ENCODE results near the gene ABI1.

The ABI1 gene

DNA sequence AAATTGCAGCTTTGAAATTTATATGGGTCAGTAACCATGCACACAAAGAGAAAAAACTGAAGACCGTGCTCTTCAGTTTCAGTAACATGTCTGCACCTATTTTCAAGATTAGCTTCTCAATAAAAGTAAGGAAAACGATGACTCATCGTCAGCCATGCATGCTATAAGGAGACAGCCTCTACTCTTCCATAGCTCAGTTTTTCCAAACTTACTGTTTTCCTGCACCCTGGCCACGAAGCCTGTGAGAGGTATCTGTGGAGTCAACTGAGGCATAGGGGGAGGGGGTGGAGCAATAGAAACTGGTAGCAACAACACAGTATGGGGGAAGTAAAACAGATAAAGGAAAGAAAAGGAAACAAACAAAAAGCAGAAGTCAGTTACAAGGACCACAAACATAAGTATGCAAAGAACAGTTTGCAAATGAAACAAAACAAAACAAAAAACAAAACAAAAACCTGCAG lies 105.3 kb downstream of the ABI1 start:
- Histone ChIP-seq H3K9me2 (ENCODE audit: low read depth, low read length) (no peaks in the 10 kb centered on the region), H3K79me2 (ENCODE audit: insufficient read depth, low read length) (no peaks in the 10 kb centered on the region), H2AFZ (ENCODE audit: low read length) (no peak overlapping the region), H3K4me2 (ENCODE audit: low read length) (no peak overlapping the region), H3K4me1 (ENCODE audit: insufficient read depth, low read length, severe bottlenecking) (peaks cover 21% of the 10 kb centered on the region), H4K20me1 (ENCODE audit: insufficient read depth, low read length) (no peaks in the 10 kb centered on the region), H3K27ac (ENCODE audit: low read depth, low read length, poor library complexity, severe bottlenecking) (peak overlapping the region; percentile 67), H3K36me3 (ENCODE audit: insufficient read depth, low read length) (peaks cover 81% of the 10 kb centered on the region), H3K4me3 (ENCODE audit: low read depth, low read length, poor library complexity, severe bottlenecking) (no peak overlapping the region), H3K9ac (ENCODE audit: low read length) (no peak overlapping the region), H3K9me3 (ENCODE audit: low read length) (no peaks in the 10 kb centered on the region), H3K27me3 (ENCODE audit: insufficient read depth, low read length) (no peaks in the 10 kb centered on the region), H3F3A (ENCODE audit: insufficient read depth, low read length) (0 out of 2 replicates have a peak, but pooled peaks cover 3% of the 10 kb centered on the region)
- TF ChIP-seq EZH2 (IDR thresholded peaks at IDR 0.05; ENCODE audit: borderline replicate concordance, low read length): no peak
- TF ChIP-seq, protein P1, sequence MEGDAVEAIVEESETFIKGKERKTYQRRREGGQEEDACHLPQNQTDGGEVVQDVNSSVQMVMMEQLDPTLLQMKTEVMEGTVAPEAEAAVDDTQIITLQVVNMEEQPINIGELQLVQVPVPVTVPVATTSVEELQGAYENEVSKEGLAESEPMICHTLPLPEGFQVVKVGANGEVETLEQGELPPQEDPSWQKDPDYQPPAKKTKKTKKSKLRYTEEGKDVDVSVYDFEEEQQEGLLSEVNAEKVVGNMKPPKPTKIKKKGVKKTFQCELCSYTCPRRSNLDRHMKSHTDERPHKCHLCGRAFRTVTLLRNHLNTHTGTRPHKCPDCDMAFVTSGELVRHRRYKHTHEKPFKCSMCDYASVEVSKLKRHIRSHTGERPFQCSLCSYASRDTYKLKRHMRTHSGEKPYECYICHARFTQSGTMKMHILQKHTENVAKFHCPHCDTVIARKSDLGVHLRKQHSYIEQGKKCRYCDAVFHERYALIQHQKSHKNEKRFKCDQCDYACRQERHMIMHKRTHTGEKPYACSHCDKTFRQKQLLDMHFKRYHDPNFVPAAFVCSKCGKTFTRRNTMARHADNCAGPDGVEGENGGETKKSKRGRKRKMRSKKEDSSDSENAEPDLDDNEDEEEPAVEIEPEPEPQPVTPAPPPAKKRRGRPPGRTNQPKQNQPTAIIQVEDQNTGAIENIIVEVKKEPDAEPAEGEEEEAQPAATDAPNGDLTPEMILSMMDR (IDR thresholded peaks at IDR 0.05; ENCODE audit: low read length): no peak

DNA sequence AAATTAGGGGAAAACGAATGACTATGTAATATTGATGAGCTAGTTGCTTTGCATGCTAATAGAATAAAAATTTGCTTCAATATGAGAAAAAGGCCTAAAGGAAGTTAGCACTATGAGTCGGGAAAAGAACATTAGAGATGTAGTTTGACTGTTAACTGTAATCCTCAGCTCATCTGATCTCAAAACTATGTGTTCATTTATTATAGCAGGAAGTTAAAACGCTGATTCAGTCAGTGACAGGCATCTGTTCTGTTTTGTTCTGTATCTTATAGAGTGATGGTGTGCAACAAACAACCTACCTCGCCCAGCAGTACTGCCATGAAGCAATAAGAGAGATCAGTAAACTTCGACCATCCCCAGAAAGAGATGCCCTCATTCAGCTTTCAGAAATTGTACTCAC lies 114.7 kb downstream of the ABI1 start:
- TF ChIP-seq EZH2 (IDR thresholded peaks at IDR 0.05; ENCODE audit: borderline replicate concordance, low read length): no peak
- TF ChIP-seq, protein P1 (IDR thresholded peaks at IDR 0.05; ENCODE audit: low read length): no peak
- Histone ChIP-seq H3K27ac (ENCODE audit: low read depth, low read length, poor library complexity, severe bottlenecking) (peak overlapping the region; percentile 35), H4K20me1 (ENCODE audit: insufficient read depth, low read length) (no peaks in the 10 kb centered on the region), H3K4me1 (ENCODE audit: insufficient read depth, low read length, severe bottlenecking) (peaks cover 16% of the 10 kb centered on the region), H3K79me2 (ENCODE audit: insufficient read depth, low read length) (no peaks in the 10 kb centered on the region), H3K9me2 (ENCODE audit: low read depth, low read length) (no peaks in the 10 kb centered on the region), H2AFZ (ENCODE audit: low read length) (no peak overlapping the region), H3K36me3 (ENCODE audit: insufficient read depth, low read length) (peaks cover 98% of the 10 kb centered on the region), H3K9ac (ENCODE audit: low read length) (no peak overlapping the region), H3F3A (ENCODE audit: insufficient read depth, low read length) (no peaks in the 10 kb centered on the region), H3K4me2 (ENCODE audit: low read length) (no peak overlapping the region), H3K4me3 (ENCODE audit: low read depth, low read length, poor library complexity, severe bottlenecking) (no peak overlapping the region), H3K27me3 (ENCODE audit: insufficient read depth, low read length) (no peaks in the 10 kb centered on the region), H3K9me3 (ENCODE audit: low read length) (no peaks in the 10 kb centered on the region)

DNA sequence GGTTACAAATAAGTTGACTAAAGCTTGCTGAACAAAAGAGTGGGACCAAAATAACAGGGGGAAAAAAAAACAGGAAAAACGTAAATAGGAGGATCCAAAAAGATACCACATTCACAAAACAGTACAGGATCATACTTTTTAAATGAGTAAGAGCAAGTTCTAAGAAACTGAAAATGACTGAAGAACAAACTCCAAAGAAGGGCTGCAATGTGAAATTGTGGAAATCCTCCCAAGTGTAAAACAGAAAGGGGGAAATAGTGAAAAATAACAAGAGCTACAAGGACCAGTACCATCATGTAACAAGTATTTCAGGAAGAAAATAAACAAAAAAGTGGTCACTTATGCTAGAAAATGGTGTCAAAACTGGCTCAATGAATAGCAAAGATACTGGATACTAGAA lies 116.9 kb downstream of the ABI1 start:
- H3K4me2 ChIP-seq (ENCODE audit: low read length): no peak overlapping the region

More for the DNA sequence above, 116.9 kb downstream of the ABI1 start:
- Histone ChIP-seq H3K4me1 (ENCODE audit: insufficient read depth, low read length, severe bottlenecking) (peaks cover 38% of the 10 kb centered on the region), H3K4me3 (ENCODE audit: low read depth, low read length, poor library complexity, severe bottlenecking) (no peak overlapping the region), H3K27ac (ENCODE audit: low read depth, low read length, poor library complexity, severe bottlenecking) (peak overlapping the region; percentile 65), H3K9me3 (ENCODE audit: low read length) (no peaks in the 10 kb centered on the region), H3K9ac (ENCODE audit: low read length) (no peak overlapping the region), H3K36me3 (ENCODE audit: insufficient read depth, low read length) (peaks cover 96% of the 10 kb centered on the region), H3K79me2 (ENCODE audit: insufficient read depth, low read length) (no peaks in the 10 kb centered on the region), H4K20me1 (ENCODE audit: insufficient read depth, low read length) (no peaks in the 10 kb centered on the region), H2AFZ (ENCODE audit: low read length) (no peak overlapping the region), H3K9me2 (ENCODE audit: low read depth, low read length) (no peaks in the 10 kb centered on the region), H3F3A (ENCODE audit: insufficient read depth, low read length) (peaks cover 4% of the 10 kb centered on the region; the same call in 1 of the 2 replicates), H3K27me3 (ENCODE audit: insufficient read depth, low read length) (no peaks in the 10 kb centered on the region)
- TF ChIP-seq EZH2 (IDR thresholded peaks at IDR 0.05; ENCODE audit: borderline replicate concordance, low read length): no peak
- TF ChIP-seq, protein P1 (IDR thresholded peaks at IDR 0.05; ENCODE audit: low read length): no peak
